Stomach (tissue), 4 donors: ENCODE data around the gene TUBGCP2.

Experiments used
- POLR2A ChIP-seq, 4 donors: fragments of 450-650 bp; IDR thresholded peaks; one replicate each; pipeline ENCODE4 v1.6.1; 2016; ENCODE audit warnings: antibody characterized with exemption in 4 of 4, control low read depth in 2 of 4, mild to moderate bottlenecking in 1 of 4, moderate library complexity in 1 of 4
- TF ChIP-seq, protein P1 (sequence below), 7 experiments: fragments of 450-650 bp in 4 of 7; fragments of 200-600 bp in 3 of 7; sonication (generic) in 3 of 7; IDR thresholded peaks; one replicate each; pipeline ENCODE4 v1.5.1; 2016 to 2019; ENCODE audit warnings: antibody characterized with exemption in 7 of 7, control low read depth in 2 of 7, mild to moderate bottlenecking in 1 of 7

DNA sequence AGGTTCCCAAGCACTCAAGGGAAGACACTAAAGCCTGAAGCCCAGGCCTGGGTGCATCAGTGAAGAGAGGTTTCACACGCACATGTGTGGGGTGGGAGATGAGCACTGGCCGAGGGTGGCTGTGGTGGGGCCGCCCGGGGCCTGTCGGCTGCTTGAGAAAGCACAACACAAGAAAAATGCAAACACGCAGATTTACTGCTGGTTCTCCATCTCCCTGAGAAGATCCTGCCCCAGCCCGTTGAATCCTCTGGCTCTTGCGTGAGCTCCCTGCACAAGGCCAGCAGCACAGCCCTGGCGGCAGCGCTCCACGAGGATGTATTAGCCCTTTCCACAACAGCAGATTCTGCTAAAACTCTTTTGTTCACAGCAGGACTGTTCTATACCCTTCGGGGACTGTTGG is 6.2 kb upstream of the TUBGCP2 start:
- TF ChIP-seq, protein P1, sequence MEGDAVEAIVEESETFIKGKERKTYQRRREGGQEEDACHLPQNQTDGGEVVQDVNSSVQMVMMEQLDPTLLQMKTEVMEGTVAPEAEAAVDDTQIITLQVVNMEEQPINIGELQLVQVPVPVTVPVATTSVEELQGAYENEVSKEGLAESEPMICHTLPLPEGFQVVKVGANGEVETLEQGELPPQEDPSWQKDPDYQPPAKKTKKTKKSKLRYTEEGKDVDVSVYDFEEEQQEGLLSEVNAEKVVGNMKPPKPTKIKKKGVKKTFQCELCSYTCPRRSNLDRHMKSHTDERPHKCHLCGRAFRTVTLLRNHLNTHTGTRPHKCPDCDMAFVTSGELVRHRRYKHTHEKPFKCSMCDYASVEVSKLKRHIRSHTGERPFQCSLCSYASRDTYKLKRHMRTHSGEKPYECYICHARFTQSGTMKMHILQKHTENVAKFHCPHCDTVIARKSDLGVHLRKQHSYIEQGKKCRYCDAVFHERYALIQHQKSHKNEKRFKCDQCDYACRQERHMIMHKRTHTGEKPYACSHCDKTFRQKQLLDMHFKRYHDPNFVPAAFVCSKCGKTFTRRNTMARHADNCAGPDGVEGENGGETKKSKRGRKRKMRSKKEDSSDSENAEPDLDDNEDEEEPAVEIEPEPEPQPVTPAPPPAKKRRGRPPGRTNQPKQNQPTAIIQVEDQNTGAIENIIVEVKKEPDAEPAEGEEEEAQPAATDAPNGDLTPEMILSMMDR (IDR thresholded peaks at IDR 0.05): no peak
- no peak for TF ChIP-seq POLR2A (IDR thresholded peaks at IDR 0.05)
